ENCODE results near the gene ARID5B.

- TF ChIP-seq POLR2A (IDR thresholded peaks at IDR 0.05; ENCODE audit: low read length) (no peak), GATA1 (IDR thresholded peaks at IDR 0.05; ENCODE audit: low read depth, low read length) (no peak)
Observed at GRCh38 chr10:62080905-62081304, 179.4 kb downstream of the ARID5B start.
